NCI-H1930 (cell line): ENCODE measurements around the gene ACTRT2.

ENCODE experiments used
- DNase-seq, 2 experiments: peaks; one replicate each; lab custom pipeline; 2025; lab: John Stamatoyannopoulos, UW

The ACTRT2 gene

GRCh38 chr1:3003039-3003940 is 18.0 kb upstream of the ACTRT2 start:
- no peak for DNase-seq

DNA sequence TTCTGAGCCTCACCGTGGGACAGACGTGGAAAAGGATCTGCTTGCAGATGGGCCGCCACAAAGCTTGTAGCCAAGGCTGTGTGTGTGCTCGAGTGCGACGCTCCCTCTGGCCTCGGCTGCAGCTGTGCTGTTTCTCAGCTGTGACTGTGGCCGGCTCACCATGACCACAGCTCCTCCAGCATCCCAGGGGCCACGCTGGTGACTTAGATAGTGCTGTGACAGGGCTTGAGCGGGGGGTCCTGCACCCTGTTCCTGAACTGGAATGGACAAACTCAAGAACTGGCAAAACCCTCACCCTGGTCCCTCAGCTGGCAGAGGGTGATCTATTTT is 17.4 kb upstream of the ACTRT2 start:
- no peak for DNase-seq

DNA sequence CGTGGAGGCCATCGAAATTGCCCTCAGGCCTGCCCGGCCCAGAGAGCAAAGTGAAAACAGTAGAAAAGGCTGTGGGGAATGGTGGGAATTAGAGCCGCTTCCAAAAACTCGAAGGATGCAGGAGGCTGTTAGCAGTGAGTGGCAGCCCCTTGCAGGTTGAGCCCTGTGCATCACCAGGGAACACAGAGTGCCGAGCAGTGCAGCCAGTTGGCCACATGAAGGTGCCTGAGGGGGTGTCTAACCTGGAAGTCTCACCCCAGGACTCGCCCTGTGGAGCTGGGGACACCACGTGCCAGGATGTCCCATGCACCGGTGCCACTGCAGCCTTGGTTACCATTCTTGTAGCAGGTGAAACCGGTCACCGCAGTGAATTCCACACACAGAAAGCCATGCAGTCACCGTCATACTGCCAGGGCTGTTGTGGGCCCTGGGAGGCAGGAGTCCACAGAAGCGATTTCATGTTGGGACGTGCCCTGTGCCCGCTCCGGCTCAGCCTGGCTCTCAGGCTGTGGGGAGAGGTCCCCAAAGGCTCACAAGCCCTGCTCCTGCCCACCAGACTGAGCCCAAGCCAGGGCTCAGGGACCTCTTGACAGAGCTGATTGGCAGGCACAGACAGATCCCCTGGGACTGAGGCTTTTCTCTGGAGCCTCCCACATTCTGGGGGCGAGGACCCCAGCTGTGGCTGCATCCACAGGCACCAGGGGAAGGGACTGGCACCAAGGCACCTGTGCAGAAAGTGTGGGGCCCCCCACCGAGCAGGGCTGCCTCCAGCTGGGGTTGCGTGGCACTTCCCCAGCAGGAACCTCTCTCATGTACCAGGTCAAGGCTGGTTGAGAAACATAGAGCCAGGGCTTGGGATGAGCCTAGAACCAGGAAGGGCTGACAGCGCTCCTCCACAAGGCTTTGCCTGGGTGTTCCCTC is 16.7 kb upstream of the ACTRT2 start:
- no peak for DNase-seq

GRCh38 chr1:3005771-3006170 is 15.5 kb upstream of the ACTRT2 start:
- no peak for DNase-seq

- DNase-seq: no peak
Observed at GRCh38 chr1:3007298-3008147, 13.7 kb upstream of the ACTRT2 start.

DNA sequence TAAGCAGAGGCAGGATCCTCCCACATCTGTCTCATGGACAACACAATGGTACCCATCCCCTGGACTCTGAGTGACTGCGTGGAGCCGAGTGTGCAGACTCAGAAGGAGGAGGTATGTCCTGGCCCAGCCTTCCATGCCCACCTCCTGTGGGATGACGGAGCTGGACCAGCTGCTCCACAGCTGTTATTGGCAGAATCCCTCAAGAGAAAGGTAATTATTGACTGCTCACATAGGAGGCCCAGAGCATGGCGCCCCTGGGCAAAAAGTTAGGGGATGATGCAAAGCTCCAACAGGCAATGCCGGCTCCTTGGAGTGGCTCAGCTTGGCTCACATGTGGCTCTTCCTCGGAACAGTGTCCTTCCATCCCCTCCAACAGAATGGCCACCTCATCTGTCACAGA is 12.2 kb upstream of the ACTRT2 start:
- no peak for DNase-seq

- DNase-seq: no peak
Observed at GRCh38 chr1:3009556-3009955, 11.7 kb upstream of the ACTRT2 start.

GRCh38 chr1:3011127-3011526 is 10.1 kb upstream of the ACTRT2 start:
- no peak for DNase-seq

DNA sequence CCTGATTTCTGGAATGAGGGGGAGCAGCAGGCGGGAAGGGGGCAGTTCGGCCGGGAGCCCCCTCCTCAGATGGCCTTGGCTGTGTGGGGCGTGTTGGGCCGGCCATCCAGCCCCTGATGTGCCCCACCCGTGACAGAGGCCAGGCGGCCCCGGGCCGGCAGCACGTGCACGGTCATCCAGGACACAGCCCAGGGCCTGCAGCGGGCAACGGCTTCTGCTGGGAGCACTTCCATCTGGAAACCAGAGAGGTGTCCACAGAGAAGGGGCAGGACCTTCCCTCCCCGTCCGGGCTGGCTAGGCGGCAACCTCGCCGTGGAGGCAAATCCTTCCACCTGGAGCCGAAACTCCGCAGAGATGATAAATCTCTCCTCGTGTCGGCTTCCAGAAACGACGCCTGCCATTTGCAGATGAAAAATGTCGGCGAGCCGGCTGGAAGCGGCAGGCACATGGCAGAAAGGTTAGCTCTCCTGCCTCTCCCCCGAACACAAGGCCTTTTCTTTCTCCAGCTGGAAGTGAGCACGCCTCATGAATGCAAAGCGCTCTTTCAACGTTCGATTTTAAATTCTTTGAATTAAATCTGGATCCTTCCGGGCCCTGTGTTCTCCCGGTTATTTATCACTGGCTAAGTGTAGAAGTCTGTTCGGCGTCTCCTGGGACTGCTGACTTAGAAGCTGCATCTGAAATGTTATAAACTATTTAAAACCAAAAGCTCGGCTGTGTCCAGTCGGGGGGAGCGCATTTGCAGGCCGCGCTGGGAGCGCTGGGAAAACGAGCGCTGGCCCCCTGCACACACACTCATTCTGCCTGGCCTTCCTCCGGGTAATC is 9.4 kb upstream of the ACTRT2 start:
- DNase-seq: no peak

- no peak for DNase-seq
Observed at GRCh38 chr1:3012456-3013291, 8.6 kb upstream of the ACTRT2 start.

DNA sequence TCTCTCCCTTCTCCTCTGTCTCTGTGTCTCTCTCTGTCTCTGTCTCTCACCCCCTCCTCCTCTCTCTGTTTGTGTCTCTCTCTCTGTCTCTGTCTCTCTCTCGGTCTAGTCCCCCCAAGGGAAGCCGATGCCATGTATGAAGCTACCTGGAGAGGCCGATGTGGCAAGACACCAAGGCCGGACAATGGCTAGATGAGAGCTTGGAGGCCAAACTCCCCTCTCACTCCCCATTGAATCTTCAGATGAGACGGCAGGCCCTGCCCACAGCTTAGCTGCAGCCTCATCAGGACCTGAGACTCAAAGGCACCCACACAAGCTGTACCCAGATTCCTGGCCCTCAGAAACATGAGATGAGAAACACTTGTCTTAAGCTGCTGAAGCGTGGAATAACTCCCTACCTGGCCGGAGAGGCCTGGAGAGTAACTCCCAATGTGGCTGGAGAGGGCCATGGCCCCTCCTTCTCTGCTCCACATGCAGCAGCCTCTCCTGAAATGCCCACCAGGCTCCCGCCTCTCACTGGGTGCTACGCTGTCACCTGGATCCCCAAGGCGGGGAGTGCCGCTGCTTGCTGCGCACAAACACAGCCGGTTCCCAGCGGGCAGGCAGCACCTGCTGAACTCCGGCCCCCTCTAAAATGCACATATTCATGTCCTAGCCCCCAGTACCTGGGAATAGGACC is 7.8 kb upstream of the ACTRT2 start:
- no peak for DNase-seq

DNA sequence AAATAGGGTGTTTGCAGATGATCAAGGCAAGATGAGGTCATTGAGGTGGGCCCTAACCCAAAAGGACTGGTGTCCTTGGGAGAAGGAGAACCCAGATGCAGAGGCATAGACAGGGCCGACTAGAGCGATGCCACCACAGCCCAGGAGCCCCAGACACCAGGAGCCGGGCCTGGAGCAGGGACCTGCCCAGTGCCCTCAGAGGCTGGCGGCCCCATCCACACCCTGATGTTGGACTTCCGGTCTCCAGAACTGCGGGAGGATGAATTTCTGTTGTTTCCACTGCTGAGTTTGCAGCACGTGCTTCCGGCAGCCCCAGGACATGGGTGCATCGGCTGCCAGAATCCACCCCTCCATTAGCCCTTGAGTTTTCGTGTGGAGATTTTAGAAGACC is 7.2 kb upstream of the ACTRT2 start:
- DNase-seq: no peak

GRCh38 chr1:3014443-3015268 is 6.6 kb upstream of the ACTRT2 start:
- no peak for DNase-seq

- no peak for DNase-seq
Observed at GRCh38 chr1:3015269-3015635, 6.0 kb upstream of the ACTRT2 start.

- DNase-seq: no peak
Observed at GRCh38 chr1:3015744-3016143, 5.5 kb upstream of the ACTRT2 start.

GRCh38 chr1:3016641-3017439 is 4.4 kb upstream of the ACTRT2 start:
- DNase-seq: no peak

DNA sequence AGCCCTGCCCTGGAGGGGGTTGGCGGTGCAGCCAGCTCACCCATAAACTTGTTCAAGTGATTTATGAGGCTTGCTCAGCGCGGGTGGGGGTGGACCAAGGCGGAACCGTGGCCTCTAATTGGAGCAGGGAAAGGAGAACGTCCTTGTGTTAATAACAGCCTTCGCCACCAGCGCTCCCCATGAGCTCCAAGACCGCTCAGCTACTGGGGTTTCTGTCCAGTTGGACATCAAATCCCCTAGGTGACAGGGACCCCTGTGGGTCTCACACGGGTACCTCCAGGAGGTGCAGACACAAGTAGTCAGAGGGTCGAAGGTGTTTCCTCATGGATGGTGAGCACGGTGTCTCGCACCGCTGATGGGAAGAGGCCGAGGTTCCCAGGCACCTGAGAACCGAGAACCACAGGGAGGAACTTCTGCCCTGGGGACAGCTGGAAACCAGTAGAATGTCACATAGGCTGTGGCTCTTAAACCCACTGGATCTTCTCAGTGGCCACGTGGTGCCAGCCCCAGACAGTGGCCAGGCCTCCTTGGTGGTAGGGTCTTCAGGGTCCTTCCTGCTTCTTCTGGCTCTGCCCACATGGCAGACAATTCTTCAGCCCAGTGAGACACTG is 3.7 kb upstream of the ACTRT2 start:
- no peak for DNase-seq

DNA sequence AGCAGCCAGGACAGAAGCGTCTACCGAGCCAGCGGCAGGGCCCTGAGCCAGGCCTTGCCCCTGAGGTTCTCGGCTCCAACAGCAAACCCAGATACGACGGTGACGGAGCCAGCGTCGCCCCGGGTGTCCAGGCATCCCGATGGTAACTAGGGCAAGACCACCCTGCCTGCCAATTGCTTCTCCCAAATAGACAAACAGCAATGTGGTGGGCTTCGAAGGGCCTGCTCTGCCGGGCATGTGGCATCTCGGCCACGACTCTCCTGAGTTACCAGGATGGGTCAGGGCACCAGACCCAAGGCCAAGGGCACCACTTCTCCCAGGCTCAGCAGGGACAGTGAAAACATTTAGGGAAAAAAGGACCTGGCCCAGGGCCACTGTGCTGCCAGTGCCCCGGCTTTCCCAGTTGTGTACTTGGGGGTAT is 3.2 kb upstream of the ACTRT2 start:
- DNase-seq: no peak
